Prostate gland (tissue), 2 donors: ENCODE results near the gene IL7R. TPM values are rescaled to one million over a fixed set of nuclear protein-coding genes. Genes with fewer than 3 reads are reported as not detected.
"Not testable (repeated sequence)": the region's sequence is repeated elsewhere in the genome, so short reads cannot be mapped to it uniquely, and the experiment has no call there.

Source experiments
- DNase-seq: peaks from one replicate; pipeline ENCODE4 v3.0.0-alpha.2; 2019; ENCODE audit warnings: low spot score
- H3K27ac ChIP-seq, 2 donors: fragments of 200-600 bp; sonication (generic); 2 replicates each; pipeline ENCODE4 v1.5.1; 2017 to 2019
- H3K27me3 ChIP-seq: fragments of 200-600 bp; sonication (generic); replicated peaks from 2 replicates; pipeline ENCODE4 v1.5.1; 2019; ENCODE audit not compliant: insufficient read depth
- H3K36me3 ChIP-seq, 2 donors: fragments of 200-600 bp; sonication (generic); 1 replicate in 1 of 2; 2 replicates in 1 of 2; pipeline versions ENCODE4 v1.5.1 to v1.8.1; 2017 to 2019
- H3K4me1 ChIP-seq: fragments of 200-600 bp; sonication (generic); replicated peaks from 2 replicates; pipeline ENCODE4 v1.5.1; 2019
- H3K4me3 ChIP-seq, 2 donors: fragments of 200-600 bp; sonication (generic); 2 replicates each; pipeline ENCODE4 v1.5.1; 2017 to 2019
- H3K9me3 ChIP-seq: fragments of 200-600 bp; sonication (generic); 2 replicates; pipeline ENCODE4 v1.5.1; 2017
- CTCF ChIP-seq, 4 experiments: fragments of 200-600 bp in 2 of 4; fragments of 450-650 bp in 2 of 4; sonication (generic) in 2 of 4; IDR thresholded peaks; 1 replicate in 3 of 4; 2 replicates in 1 of 4; pipeline ENCODE4 v1.5.1; 2016 to 2019; ENCODE audit warnings: antibody characterized with exemption in 4 of 4, mild to moderate bottlenecking in 2 of 4, moderate library complexity in 2 of 4
- POLR2A ChIP-seq: fragments of 450-650 bp; IDR thresholded peaks from one replicate; pipeline ENCODE4 v1.6.1; 2016; ENCODE audit warnings: antibody characterized with exemption, mild to moderate bottlenecking
- POLR2AphosphoS5 ChIP-seq: sonication (generic); formaldehyde crosslinking; IDR thresholded peaks from one replicate; pipeline ENCODE4 v1.6.1; 2017; ENCODE audit warnings: antibody characterized with exemption
- WGBS: methylation state at CpG from one replicate; pipeline ENCODE4 v1.1.5; 2018; 5-methylcytosine and 5-hydroxymethylcytosine counted together
- intact Hi-C: fragments of 100-400 bp; cut with DNase I; formaldehyde crosslinking; loops from one replicate; pipeline ENCODE4 v1.14.2; 2022
- total RNA-seq, 2 donors: library from RNA; depleted of rRNA; stranded (reverse); fragments of >200 nt; gene quantifications; one replicate each; pipeline ENCODE4 v1.1.0, GENCODE V29; 2016

Gene IL7R
- total RNA-seq, 2 donors from 2014 or later: 7.8 to 13.5 TPM

GRCh38 chr5:35842856-35843255 lies 13.8 kb upstream of the IL7R start:
- Histone ChIP-seq H3K4me3 (no peak overlapping the region), H3K36me3 (no peaks in the 10 kb centered on the region), H3K27ac (no peak overlapping the region), H3K4me1 (no peaks in the 10 kb centered on the region), H3K27me3 (no peaks in the 10 kb centered on the region), H3K9me3 (no peaks in the 10 kb centered on the region)
- no peak for DNase-seq
- intact Hi-C loops: no loop called here
- TF ChIP-seq CTCF (IDR thresholded peaks at IDR 0.05) (no peak), POLR2AphosphoS5 (no peak), POLR2A (no peak)

GRCh38 chr5:35845508-35845907 lies 11.2 kb upstream of the IL7R start:
- DNase-seq, intact Hi-C loops, H3K9me3 ChIP-seq, H3K4me1 ChIP-seq, H3K27ac ChIP-seq, H3K4me3 ChIP-seq, H3K36me3 ChIP-seq, H3K27me3 ChIP-seq: not testable (repeated sequence)
- 93% methylated on average over 2 of the region's 2 CpGs for WGBS

GRCh38 chr5:35847491-35847890 lies 9.2 kb upstream of the IL7R start:
- no peak for DNase-seq
- H3K27ac ChIP-seq: no peak overlapping the region
- no peaks in the 10 kb centered on the region for H3K36me3 ChIP-seq
- no peaks in the 10 kb centered on the region for H3K9me3 ChIP-seq
- H3K4me3 ChIP-seq: no peak overlapping the region
- no peaks in the 10 kb centered on the region for H3K27me3 ChIP-seq
- intact Hi-C loops: no loop called here
- TF ChIP-seq POLR2A (no peak), POLR2AphosphoS5 (no peak), CTCF (IDR thresholded peaks at IDR 0.05) (no peak)
- no peaks in the 10 kb centered on the region for H3K4me1 ChIP-seq

GRCh38 chr5:35847961-35848360 lies 8.7 kb upstream of the IL7R start:
- Histone ChIP-seq H3K4me1 (no peaks in the 10 kb centered on the region), H3K9me3 (no peaks in the 10 kb centered on the region), H3K36me3 (no peaks in the 10 kb centered on the region), H3K27ac (no peak overlapping the region), H3K27me3 (no peaks in the 10 kb centered on the region), H3K4me3 (no peak overlapping the region)
- intact Hi-C loops: no loop called here
- DNase-seq: no peak
- TF ChIP-seq POLR2A: no peak
- TF ChIP-seq CTCF (IDR thresholded peaks at IDR 0.05): no peak
- TF ChIP-seq POLR2AphosphoS5: no peak
- WGBS: 41% methylated on average over 3 of the region's 3 CpGs

GRCh38 chr5:35849860-35850259 lies 6.8 kb upstream of the IL7R start:
- H3K4me1 ChIP-seq: no peaks in the 10 kb centered on the region
- no peak overlapping the region for H3K27ac ChIP-seq
- H3K27me3 ChIP-seq: no peaks in the 10 kb centered on the region
- 87% methylated on average over 6 of the region's 6 CpGs for WGBS
- H3K9me3 ChIP-seq: no peaks in the 10 kb centered on the region
- TF ChIP-seq POLR2AphosphoS5 (no peak), POLR2A (no peak), CTCF (IDR thresholded peaks at IDR 0.05) (no peak)
- intact Hi-C loops: no loop called here
- H3K36me3 ChIP-seq: no peaks in the 10 kb centered on the region
- no peak overlapping the region for H3K4me3 ChIP-seq
- DNase-seq: no peak
